NOMO-1 (cell line): Measurements from ENCODE around the gene ANKS1A.

ENCODE experiments used
- DNase-seq, 2 experiments: peaks; one replicate each; lab custom pipeline; 2025; ENCODE audit not compliant: unreplicated experiment in 2 of 2; lab: John Stamatoyannopoulos, UW

ANKS1A gene

GRCh38 chr6:35018182-35018519, 129.1 kb downstream of the ANKS1A start:
- DNase-seq: no peak

- no peak for DNase-seq
Observed at GRCh38 chr6:35018746-35019145, 129.7 kb downstream of the ANKS1A start.

GRCh38 chr6:35019171-35019570, 130.1 kb downstream of the ANKS1A start:
- DNase-seq: no peak

GRCh38 chr6:35019831-35020230, 130.8 kb downstream of the ANKS1A start:
- no peak for DNase-seq

GRCh38 chr6:35021004-35021403, 131.9 kb downstream of the ANKS1A start:
- DNase-seq: no peak

- DNase-seq: no peak
Observed at GRCh38 chr6:35023091-35024000, 134.3 kb downstream of the ANKS1A start.

GRCh38 chr6:35024551-35025054, 135.5 kb downstream of the ANKS1A start:
- peak in 1 of 2 experiments; percentile 40 for DNase-seq

- peak; percentile 6 to 28 for DNase-seq
Observed at GRCh38 chr6:35025232-35026188, 136.5 kb downstream of the ANKS1A start.

- peak in 1 of 2 experiments; percentile 21 for DNase-seq
Observed at GRCh38 chr6:35026434-35027222, 137.6 kb downstream of the ANKS1A start.

- DNase-seq: no peak
Observed at GRCh38 chr6:35027807-35028206, 138.8 kb downstream of the ANKS1A start.

GRCh38 chr6:35028781-35029769, 140.0 kb downstream of the ANKS1A start:
- DNase-seq: peak in 1 of 2 experiments; percentile 31

GRCh38 chr6:35030099-35030498, 141.0 kb downstream of the ANKS1A start:
- no peak for DNase-seq

- DNase-seq: no peak
Observed at GRCh38 chr6:35031611-35032529, 142.8 kb downstream of the ANKS1A start.

- no peak for DNase-seq
Observed at GRCh38 chr6:35033683-35034082, 144.6 kb downstream of the ANKS1A start.

GRCh38 chr6:35034411-35035191, 145.5 kb downstream of the ANKS1A start:
- DNase-seq: peak; percentile 87 to 98

GRCh38 chr6:35035481-35036030, 146.5 kb downstream of the ANKS1A start:
- DNase-seq: no peak
